Adipocyte (in vitro differentiated cells): Measurements from ENCODE around the gene GRK6.

Experiments
- DNase-seq: peaks from one replicate; pipeline ENCODE4 v3.0.0-alpha.2; 2015; ENCODE audit warnings: low read depth
- H3K27me3 ChIP-seq: replicated peaks from 2 replicates; pipeline ENCODE4 v1.7.0; 2013; ENCODE audit warnings: mild to moderate bottlenecking, low read length, moderate library complexity; ENCODE audit not compliant: control insufficient read depth, insufficient read depth
- H3K36me3 ChIP-seq: 2 replicates; pipeline ENCODE4 v1.7.0; 2013; ENCODE audit warnings: low read length, mild to moderate bottlenecking, moderate library complexity; ENCODE audit not compliant: control insufficient read depth, insufficient read depth, severe bottlenecking
- H3K4me1 ChIP-seq: 2 replicates; pipeline ENCODE4 v1.7.0; 2013; ENCODE audit warnings: mild to moderate bottlenecking, low read length, moderate library complexity; ENCODE audit not compliant: control insufficient read depth, insufficient read depth
- H3K4me3 ChIP-seq: 2 replicates; pipeline ENCODE4 v1.7.0; 2013; ENCODE audit warnings: mild to moderate bottlenecking, low read length, moderate library complexity
- H3K9ac ChIP-seq: 2 replicates; pipeline ENCODE4 v1.7.0; 2013; ENCODE audit warnings: mild to moderate bottlenecking, low read length, moderate library complexity
- H3K9me3 ChIP-seq: 2 replicates; pipeline ENCODE4 v1.7.0; 2013; ENCODE audit warnings: mild to moderate bottlenecking, low read length, moderate library complexity; ENCODE audit not compliant: control insufficient read depth

The GRK6 gene

DNA sequence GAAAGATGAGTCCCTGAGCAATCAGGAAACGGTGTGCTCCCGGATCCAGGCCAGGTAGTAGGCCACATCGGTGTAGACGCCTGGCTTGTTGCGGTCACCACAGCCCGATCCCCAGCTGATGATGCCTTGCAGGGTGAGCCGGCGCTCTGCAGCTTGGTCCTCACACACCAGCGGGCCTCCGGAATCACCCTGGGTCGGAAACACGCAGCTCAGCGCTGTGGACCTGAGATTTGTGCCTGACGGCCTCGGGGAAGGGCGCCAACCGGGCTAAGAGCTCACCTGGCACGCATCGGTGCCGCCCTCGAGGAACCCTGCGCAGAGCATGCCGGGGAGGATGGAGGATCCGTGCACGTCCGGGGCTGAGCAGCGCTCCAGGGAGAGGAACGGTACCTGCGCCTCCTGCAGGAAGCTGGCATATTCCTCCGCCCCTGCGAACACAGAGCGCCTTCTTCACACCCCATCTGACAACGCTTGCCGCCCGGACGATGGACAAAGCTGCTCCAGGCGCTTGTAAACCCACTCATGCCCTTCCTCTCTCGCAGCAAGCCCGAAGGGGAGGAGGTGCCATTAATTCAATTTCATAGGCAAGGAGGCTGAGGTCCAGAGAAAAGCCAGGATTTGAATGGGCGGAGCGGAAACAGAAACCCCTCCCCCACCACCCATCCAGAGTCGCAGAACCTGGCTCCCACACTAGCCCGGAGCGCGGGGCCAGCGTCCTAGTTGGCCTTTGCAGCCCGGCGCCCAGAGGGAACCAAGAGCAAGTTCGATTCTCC lies 24.0 kb upstream of the GRK6 start:
- Histone ChIP-seq H3K9me3 (no peaks in the 10 kb centered on the region), H3K27me3 (peaks cover 56% of the 10 kb centered on the region), H3K36me3 (no peaks in the 10 kb centered on the region), H3K4me1 (peaks cover 12% of the 10 kb centered on the region), H3K4me3 (no peak overlapping the region), H3K9ac (no peak overlapping the region)
- DNase-seq = peak; percentile 42

- H3K36me3 ChIP-seq = no peaks in the 10 kb centered on the region
- peaks cover 12% of the 10 kb centered on the region for H3K4me1 ChIP-seq
- no peak overlapping the region for H3K9ac ChIP-seq
- peak overlapping the region; percentile 77 for H3K4me3 ChIP-seq
- DNase-seq = peak; percentile 26
- H3K27me3 ChIP-seq = peaks cover 54% of the 10 kb centered on the region
- H3K9me3 ChIP-seq = no peaks in the 10 kb centered on the region
Measured at GRCh38 chr5:177403102-177403791, 23.2 kb upstream of the GRK6 start.

DNA sequence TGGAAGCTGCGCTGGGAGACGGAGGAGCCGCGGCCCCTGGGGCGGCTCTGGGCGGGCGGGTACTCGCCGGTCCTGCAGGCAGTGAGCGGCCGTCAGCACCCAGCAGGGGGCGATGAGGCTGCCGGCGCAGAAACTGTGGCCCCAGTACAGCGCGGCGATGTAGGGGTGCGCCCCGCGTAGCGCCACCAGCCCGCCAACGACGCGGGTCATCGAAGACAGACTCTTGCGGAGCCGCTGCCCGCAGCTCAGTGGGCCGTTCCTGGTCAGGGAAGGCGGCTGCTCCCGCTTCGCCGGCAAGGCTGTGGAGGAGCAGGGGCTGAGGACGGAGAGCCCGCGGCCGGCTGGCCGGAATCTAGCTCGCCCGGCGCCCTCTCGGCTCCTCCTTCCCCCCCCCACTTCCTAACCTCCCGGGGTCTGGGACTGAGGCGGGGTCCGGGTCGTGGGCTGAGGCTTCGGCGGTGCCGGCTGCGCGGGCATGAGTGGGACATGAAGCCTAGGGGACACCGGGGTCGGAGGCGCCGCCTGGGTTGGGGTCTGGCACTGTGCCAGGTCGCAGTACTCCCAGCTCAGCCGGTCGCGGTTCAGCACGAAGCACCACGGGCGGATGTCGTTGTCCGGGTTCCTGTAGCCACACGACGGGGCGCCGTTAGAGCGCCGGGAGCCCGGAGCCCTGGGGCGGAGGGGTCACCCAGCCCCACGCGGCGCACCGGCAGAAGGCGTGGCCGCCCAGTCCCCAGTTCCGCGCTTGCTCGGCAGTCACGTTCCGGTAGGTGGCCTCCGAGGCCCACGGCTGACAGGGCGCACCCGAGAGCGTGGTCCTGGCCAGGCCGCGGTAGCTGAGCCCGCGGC lies 22.5 kb upstream of the GRK6 start:
- Histone ChIP-seq H3K27me3 (peaks cover 59% of the 10 kb centered on the region), H3K4me3 (peak overlapping the region; percentile 77), H3K9ac (peak overlapping the region; percentile 68), H3K36me3 (no peaks in the 10 kb centered on the region), H3K9me3 (no peaks in the 10 kb centered on the region), H3K4me1 (peaks cover 12% of the 10 kb centered on the region)
- peak; percentile 86 for DNase-seq

GRCh38 chr5:177404641-177405179 lies 21.8 kb upstream of the GRK6 start:
- H3K9me3 ChIP-seq = no peaks in the 10 kb centered on the region
- H3K4me3 ChIP-seq = peak overlapping the region; percentile 77
- DNase-seq = no peak
- peaks cover 58% of the 10 kb centered on the region for H3K27me3 ChIP-seq
- H3K9ac ChIP-seq = peak overlapping the region; percentile 40
- no peaks in the 10 kb centered on the region for H3K36me3 ChIP-seq
- H3K4me1 ChIP-seq = peaks cover 12% of the 10 kb centered on the region

DNA sequence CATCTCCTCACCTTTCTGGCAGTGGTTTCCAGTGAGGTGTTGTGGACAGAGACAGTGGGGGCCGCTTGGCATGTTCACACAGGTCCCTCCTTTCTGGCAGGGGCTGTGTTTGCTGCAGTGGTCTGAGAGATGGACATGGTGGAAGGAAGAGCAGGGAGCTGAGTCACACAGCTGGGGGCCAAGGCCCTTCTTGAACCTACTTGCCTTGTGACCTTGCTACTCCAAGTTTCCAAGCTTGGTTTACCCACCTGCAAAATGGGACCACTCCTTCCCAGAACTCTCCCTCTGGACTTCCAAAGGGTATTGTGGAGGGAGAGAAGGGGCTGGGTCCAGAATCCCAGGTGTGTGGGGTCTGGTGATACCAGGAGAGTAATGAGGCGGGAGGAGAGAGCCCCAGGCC lies 21.2 kb upstream of the GRK6 start:
- no peak overlapping the region for H3K9ac ChIP-seq
- H3K4me3 ChIP-seq = no peak overlapping the region
- H3K36me3 ChIP-seq = no peaks in the 10 kb centered on the region
- no peak for DNase-seq
- H3K27me3 ChIP-seq = peaks cover 52% of the 10 kb centered on the region
- H3K4me1 ChIP-seq = peaks cover 12% of the 10 kb centered on the region
- H3K9me3 ChIP-seq = no peaks in the 10 kb centered on the region

GRCh38 chr5:177405805-177406204 lies 20.7 kb upstream of the GRK6 start:
- peaks cover 52% of the 10 kb centered on the region for H3K27me3 ChIP-seq
- H3K9me3 ChIP-seq = no peaks in the 10 kb centered on the region
- no peak for DNase-seq
- no peak overlapping the region for H3K9ac ChIP-seq
- no peak overlapping the region for H3K4me3 ChIP-seq
- H3K4me1 ChIP-seq = peaks cover 12% of the 10 kb centered on the region
- no peaks in the 10 kb centered on the region for H3K36me3 ChIP-seq

DNA sequence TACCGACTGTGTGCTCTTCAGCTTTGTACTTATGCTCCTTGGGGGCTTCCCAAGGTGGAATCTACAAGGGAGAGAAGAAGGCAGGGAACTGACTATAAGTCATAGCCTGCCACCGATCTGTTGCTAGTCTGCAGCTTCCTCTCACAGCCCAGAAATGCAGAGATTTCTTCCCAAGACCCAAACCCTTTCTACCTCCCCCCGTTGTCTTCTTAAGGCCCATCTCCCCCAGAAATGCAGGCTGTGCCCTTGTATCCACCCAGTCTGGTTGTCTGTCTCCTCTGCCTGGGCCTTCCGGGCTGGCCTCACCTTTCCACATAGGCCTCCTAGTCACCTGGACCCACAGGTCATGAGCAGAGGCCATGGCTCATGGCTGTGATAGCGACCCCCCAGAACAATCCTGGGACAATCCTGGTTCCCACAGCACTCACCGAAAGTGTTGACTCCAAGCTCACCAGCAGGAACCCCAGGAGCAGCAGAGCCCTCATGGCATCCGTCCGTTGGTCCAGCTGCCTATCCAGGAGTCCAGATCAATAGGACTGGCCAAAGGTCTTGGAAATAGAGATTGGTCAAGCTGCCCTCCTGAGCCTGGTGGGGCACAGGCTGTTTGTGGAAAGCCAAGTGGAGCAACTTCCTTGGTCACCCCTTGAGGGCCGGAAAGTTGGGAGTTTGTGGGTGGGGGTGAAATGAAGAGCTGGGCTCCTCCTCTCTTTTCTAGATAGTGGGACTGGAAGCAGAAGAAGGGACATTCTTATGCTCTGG lies 17.3 kb upstream of the GRK6 start, which contains the start of gene F12:
F12 (minus strand) TSS at position 522 of the 759 bp plus-strand sequence; CDS start at position 485, 37 bp downstream.
- H3K36me3 ChIP-seq = no peaks in the 10 kb centered on the region
- H3K27me3 ChIP-seq = peaks cover 47% of the 10 kb centered on the region
- no peak within 1 kb of the TSS for H3K9ac ChIP-seq
- H3K9me3 ChIP-seq = no peaks in the 10 kb centered on the region
- peaks cover 3% of the 10 kb centered on the region for H3K4me1 ChIP-seq
- no peak for DNase-seq
- no peak within 1 kb of the TSS for H3K4me3 ChIP-seq

GRCh38 chr5:177410575-177410974 lies 15.9 kb upstream of the GRK6 start:
- Histone ChIP-seq H3K4me3 (no peak overlapping the region), H3K27me3 (peaks cover 48% of the 10 kb centered on the region), H3K9me3 (no peaks in the 10 kb centered on the region), H3K9ac (no peak overlapping the region), H3K36me3 (no peaks in the 10 kb centered on the region), H3K4me1 (no peaks in the 10 kb centered on the region)
- DNase-seq = no peak

DNA sequence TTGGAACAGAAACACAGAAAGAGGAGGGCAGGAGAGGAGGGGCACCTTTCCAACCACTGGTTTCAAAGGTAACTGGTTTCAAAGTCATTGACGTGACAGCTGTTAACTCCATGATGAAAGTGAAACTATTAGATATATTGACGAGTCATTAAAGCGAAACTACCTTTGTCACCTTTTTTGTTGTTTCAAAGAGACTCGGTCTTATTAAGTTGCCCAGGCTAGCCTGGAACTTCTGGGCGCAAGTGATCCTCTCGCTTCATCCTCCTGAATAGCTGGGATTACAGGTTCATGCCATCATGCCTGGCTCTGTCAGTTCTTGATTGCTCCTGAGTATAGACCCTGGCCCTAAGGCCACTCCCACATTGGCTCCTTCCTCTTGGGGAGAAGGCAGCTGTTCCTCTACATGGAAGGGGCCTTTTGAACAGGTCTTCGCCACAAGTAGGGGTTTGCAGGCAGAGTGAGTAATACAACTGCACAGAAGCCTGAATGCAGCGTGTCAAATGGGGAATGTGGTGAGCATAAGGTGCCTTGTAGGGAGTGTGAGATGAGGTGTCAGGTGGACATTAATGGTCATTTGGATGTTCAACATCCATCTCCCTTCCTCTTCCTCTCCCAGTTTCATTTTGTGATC lies 13.8 kb upstream of the GRK6 start:
- Histone ChIP-seq H3K4me3 (no peak overlapping the region), H3K4me1 (peaks cover 6% of the 10 kb centered on the region), H3K27me3 (peaks cover 41% of the 10 kb centered on the region), H3K9me3 (no peaks in the 10 kb centered on the region), H3K9ac (no peak overlapping the region), H3K36me3 (no peaks in the 10 kb centered on the region)
- DNase-seq = no peak

DNA sequence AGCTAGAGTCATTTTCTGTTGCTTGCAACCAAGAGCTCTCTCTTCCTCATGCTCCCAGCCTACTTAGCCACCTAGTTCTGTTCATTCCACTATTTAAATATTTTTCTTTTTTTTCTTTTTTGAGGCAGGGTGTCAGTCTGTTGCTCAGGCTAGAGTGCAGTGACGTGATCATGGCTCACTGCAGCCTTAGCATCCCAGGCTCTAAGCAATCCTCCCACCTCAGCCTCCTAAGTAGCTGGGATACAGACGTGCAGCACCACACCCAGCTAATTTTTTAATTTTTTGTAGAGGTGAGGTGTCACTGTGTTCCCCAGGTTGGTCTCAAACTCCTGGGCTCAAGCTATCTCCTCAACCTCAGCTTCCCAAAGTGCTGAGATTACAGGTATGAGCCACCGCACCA lies 12.0 kb upstream of the GRK6 start:
- Histone ChIP-seq H3K27me3 (peaks cover 28% of the 10 kb centered on the region), H3K4me1 (peaks cover 6% of the 10 kb centered on the region), H3K36me3 (no peaks in the 10 kb centered on the region), H3K4me3 (no peak overlapping the region), H3K9me3 (no peaks in the 10 kb centered on the region), H3K9ac (no peak overlapping the region)
- DNase-seq = no peak
